Adrenal gland (tissue), 12 donors: ENCODE data around the gene ALKBH4. TPM values are rescaled to one million over a fixed set of nuclear protein-coding genes. Genes with fewer than 3 reads are reported as not detected.
A peak's percentile ranks its signal among the peaks of the same experiment; 100 is the strongest.

Source experiments
- DNase-seq, 7 donors: peaks; one replicate each; pipeline ENCODE4 v3.0.0-alpha.2; 2019 to 2020
- H3K27ac ChIP-seq, 5 donors: fragments of 200-600 bp; sonication (generic) in 4 of 5; 1 replicate in 3 of 5; 2 replicates in 2 of 5; pipeline versions ENCODE4 v1.5.1 to v1.8.0; 2016 to 2020; ENCODE audit warnings: mild to moderate bottlenecking in 1 of 5
- H3K27me3 ChIP-seq: fragments of 200-600 bp; 2 replicates; pipeline ENCODE4 v1.8.0; 2021
- H3K36me3 ChIP-seq, 2 donors: fragments of 200-600 bp; replicated peaks in 1 of 2; 1 replicate in 1 of 2; 2 replicates in 1 of 2; pipeline versions ENCODE4 v1.5.1 to v1.8.0; 2018 to 2022
- H3K4me1 ChIP-seq, 2 donors: fragments of 200-600 bp; replicated peaks in 1 of 2; 1 replicate in 1 of 2; 2 replicates in 1 of 2; pipeline versions ENCODE4 v1.5.1 to v1.8.0; 2018 to 2021
- H3K4me3 ChIP-seq, 4 donors: fragments of 200-600 bp; sonication (generic) in 3 of 4; one replicate each; pipeline ENCODE4 v1.5.1; 2016 to 2018
- H3K9me3 ChIP-seq, 3 donors: fragments of 200-600 bp; sonication (generic) in 1 of 3; replicated peaks in 1 of 3; 1 replicate in 2 of 3; 2 replicates in 1 of 3; pipeline versions ENCODE4 v1.5.1 to v1.8.0; 2016 to 2021
- CTCF ChIP-seq, 6 experiments: fragments of 450-650 bp in 4 of 6; fragments of 200-600 bp in 2 of 6; sonication (generic) in 1 of 6; IDR thresholded peaks; 1 replicate in 5 of 6; 2 replicates in 1 of 6; pipeline versions ENCODE4 v1.5.1 to v1.8.0; 2016 to 2021; ENCODE audit warnings: antibody characterized with exemption in 6 of 6, mild to moderate bottlenecking in 2 of 6, moderate library complexity in 1 of 6
- POLR2A ChIP-seq, 2 donors: fragments of 450-650 bp; IDR thresholded peaks; one replicate each; pipeline ENCODE4 v1.6.1; 2017; ENCODE audit warnings: antibody characterized with exemption in 2 of 2, mild to moderate bottlenecking in 2 of 2, moderate library complexity in 1 of 2
- WGBS, 4 donors: extraction: QIAGEN DNeasy Blood & Tissue Kit in 2 of 4; methylation state at CpG; one replicate each; pipeline versions ENCODE4 v1.1.5 to v1.1.7; 2013 to 2017; 5-methylcytosine and 5-hydroxymethylcytosine counted together
- intact Hi-C, 2 donors: fragments of 100-400 bp; cut with DNase I; formaldehyde crosslinking; loops; one replicate each; pipeline versions ENCODE4 v1.14.1 to v1.15.0; 2022 to 2023
- polyA plus RNA-seq, 3 donors: library from polyadenylated mRNA; stranded (reverse); fragments of 200-250 nt in 2 of 3; fragments of 350-450 nt in 1 of 3; fragmentation: Illumina TruSeq in 1 of 3; extraction: RNeasy Lipid Tissue Mini Kit (QIAGEN cat#74804) in 1 of 3; gene quantifications; one replicate each; pipeline ENCODE4 v1.2.3, GENCODE V29; 2013 to 2014
- total RNA-seq, 9 donors: library from RNA; depleted of rRNA in 4 of 9; stranded (reverse); fragments of >200 nt in 4 of 9; fragments of 120-200 nt in 1 of 9; fragmentation: NEBNext Ultra II Directional in 1 of 9; extraction: Animal tissue kit (Norgen Biotek cat#: 25700) in 1 of 9; gene quantifications; one replicate each; pipeline versions ENCODE4 v1.1.0 to v1.2.4, GENCODE V29; 2013 to 2023
- donor health status: healthy with polysubstance abuse.
- donor health status: Bipolar disorder and iron deficiency.
- donor health status: DM: yes; HTN: yes; CAD: no.
- donor health status: DM: no; HTN: no; CAD: no.
- donor health status: DM: no; HTN: no; CAD: no.
- donor health status: DM: yes; HTN: yes; CAD: no.

Gene ALKBH4
- total and polyA plus RNA-seq, 12 donors, result 6.0 to 37.4 (median 12.5) TPM

- intact Hi-C loops, result no loop called here
- H3K27me3 ChIP-seq, result no peaks in the 10 kb centered on the region
- DNase-seq, result no peak
- TF ChIP-seq POLR2A (IDR thresholded peaks at IDR 0.05) (no peak), CTCF (IDR thresholded peaks at IDR 0.05) (no peak)
- WGBS, 4 donors, result 13 to 33% (median 30%) methylated on average over 6 to 9 of the region's 9 CpGs
- H3K27ac ChIP-seq, result peak overlapping the region in 2 of 5 donors; percentile 59 to 86
- H3K9me3 ChIP-seq, result no peaks in the 10 kb centered on the region
- H3K4me3 ChIP-seq, result peak overlapping the region in 2 of 4 donors; percentile 15 to 99
- no peaks in the 10 kb centered on the region for H3K36me3 ChIP-seq
- peaks cover 13 to 32% of the 10 kb centered on the region in 2 donors for H3K4me1 ChIP-seq
These were observed 30.6 kb downstream of the ALKBH4 start for GRCh38 chr7:102434039-102434486.

GRCh38 chr7:102433219-102434038, 31.2 kb downstream of the ALKBH4 start, which contains the start of gene ORAI2:
TSS of gene ORAI2 (plus strand) at chr7:102433575. CDS start at chr7:102438957, 5,382 bp downstream.
- H3K36me3 ChIP-seq, result no peaks in the 10 kb centered on the region
- H3K9me3 ChIP-seq, result no peaks in the 10 kb centered on the region
- intact Hi-C loops, result no loop called here
- no peaks in the 10 kb centered on the region for H3K27me3 ChIP-seq
- H3K4me3 ChIP-seq, result peak within 1 kb of the TSS; percentile 46 to 99 (median 78)
- DNase-seq, result peak; percentile 70 to 90 (median 83)
- WGBS, 4 donors, result 0 to 3% (median 1%) methylated on average over 5 to 89 of the region's 90 CpGs
- H3K4me1 ChIP-seq, result peaks cover 13 to 32% of the 10 kb centered on the region in 2 donors
- TF ChIP-seq POLR2A (IDR thresholded peaks at IDR 0.05) (peak in 1 of 2 donors; percentile 2), CTCF (IDR thresholded peaks at IDR 0.05) (no peak)
- peak within 1 kb of the TSS in 4 of 5 donors; percentile 53 to 86 (median 75) for H3K27ac ChIP-seq

GRCh38 chr7:102432442-102433218, 32.0 kb downstream of the ALKBH4 start:
- TF ChIP-seq POLR2A (IDR thresholded peaks at IDR 0.05) (no peak), CTCF (IDR thresholded peaks at IDR 0.05) (no peak)
- Histone ChIP-seq H3K4me1 (peaks cover 13 to 32% of the 10 kb centered on the region in 2 donors), H3K27ac (peak overlapping the region in 4 of 5 donors; percentile 53 to 86 (median 75)), H3K27me3 (no peaks in the 10 kb centered on the region), H3K36me3 (peaks cover 0 to 2% of the 10 kb centered on the region in 2 donors), H3K4me3 (peak overlapping the region in 2 of 4 donors; percentile 46 to 99), H3K9me3 (no peaks in the 10 kb centered on the region)
- intact Hi-C loops, result no loop called here
- 31 to 64% (median 45%) methylated on average over 13 to 27 of the region's 27 CpGs for WGBS, 4 donors
- DNase-seq, result peak in 1 of 7 donors; percentile 34
